ENCODE data around the gene RCSD1.

Gene RCSD1

DNA sequence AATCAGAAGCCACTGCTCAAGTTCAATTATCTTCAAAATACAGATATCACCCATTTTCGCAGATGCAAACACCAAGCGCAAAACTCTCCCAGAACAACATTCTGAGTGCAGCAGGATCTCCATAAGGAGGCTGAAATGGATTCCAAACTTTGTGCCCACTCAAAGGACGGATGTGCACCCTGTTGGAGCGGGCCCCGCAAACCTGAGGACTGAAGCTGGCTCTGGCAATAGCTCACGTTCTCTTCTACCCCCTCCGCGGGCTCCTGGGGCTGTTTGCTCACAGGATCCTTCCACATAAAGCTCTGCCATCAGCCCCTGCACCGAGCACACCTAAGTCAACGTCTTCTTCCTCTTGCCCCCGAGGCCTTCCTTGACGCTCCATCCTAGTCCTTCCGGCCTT, 11.7 kb upstream of the RCSD1 start:
- no peak for DNase-seq

DNA sequence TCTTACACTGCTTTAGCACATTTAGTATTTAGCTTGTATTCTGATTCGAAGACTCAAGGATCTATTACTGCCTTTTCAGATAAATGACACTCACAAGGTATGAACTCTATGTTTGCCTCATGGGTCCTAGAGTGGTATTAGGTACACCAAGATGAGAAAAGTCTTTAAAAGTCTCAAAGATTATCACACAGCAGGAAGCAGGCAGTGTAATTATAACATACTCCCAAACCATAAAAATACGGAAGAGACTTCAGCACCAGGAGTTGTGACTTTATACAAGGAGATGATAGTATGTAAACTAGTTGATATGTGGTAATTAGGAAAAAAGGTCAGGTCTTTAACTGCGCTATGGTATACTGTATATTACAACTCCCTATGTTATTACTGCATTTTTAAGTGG, 11.2 kb upstream of the RCSD1 start:
- no peak for DNase-seq

DNA sequence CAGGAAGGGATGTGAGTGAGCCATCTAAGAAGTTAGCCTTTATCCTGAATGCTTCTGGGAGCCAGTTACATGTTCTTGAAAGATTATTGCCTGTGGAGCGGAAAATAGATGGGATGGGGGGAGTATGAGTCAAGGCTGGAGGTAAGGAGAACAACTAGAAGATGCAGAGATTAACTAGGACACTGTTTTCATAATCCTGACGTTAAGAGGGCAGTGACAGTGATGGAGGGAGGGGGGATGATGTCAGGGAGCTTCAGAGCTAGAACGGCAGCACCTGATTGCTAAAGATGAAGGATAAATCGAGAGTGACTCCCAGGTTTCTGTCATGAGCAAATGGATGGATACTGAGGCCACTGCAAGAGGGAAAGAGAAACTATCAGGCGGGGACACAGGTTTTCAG, 10.0 kb upstream of the RCSD1 start:
- no peak for DNase-seq

DNA sequence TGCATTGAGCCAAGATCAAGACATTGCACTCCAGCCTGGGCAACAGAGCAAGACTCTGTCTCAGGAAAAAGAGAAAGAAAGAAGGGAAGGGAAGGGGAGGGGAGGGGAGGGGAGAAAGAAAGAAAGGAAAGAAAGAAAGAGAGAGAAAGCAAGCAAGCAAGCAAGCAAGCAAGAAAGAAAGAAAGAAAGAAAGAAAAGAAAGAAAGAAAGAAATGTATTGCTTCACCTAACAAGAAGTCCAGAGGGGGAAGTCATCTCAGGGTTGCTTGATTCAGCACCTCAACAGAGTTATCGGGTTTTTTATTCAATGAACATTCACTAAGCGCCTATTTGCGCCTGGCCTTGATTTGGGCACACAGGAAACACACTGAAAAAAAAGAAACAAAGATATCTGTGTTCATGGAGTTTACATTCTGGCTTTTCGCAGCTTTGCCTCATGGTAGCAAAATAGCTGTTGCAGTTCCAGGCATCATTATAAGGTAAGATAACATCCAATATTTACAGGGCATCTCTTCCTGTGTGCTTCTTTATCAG, 8.2 kb upstream of the RCSD1 start:
- DNase-seq, result no peak

DNA sequence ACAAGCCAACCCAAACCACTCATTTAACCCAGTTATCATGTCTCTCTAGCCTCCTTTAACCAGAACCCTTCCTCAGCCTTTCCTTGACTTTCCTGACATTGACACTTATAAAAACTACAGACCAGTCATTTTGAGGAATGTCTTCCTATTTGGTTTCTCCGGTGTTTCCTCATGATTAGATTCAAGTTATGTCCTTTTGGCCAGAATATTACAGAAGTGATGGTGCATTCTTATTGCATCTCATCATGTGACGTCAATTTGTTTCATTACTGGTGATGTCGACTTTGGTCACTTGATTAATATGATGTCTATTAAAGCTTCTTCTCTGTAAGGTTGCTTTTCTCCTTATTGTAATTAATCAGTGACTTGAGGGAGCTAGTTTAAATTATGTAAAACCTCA, 6.1 kb upstream of the RCSD1 start:
- no peak for DNase-seq

DNA sequence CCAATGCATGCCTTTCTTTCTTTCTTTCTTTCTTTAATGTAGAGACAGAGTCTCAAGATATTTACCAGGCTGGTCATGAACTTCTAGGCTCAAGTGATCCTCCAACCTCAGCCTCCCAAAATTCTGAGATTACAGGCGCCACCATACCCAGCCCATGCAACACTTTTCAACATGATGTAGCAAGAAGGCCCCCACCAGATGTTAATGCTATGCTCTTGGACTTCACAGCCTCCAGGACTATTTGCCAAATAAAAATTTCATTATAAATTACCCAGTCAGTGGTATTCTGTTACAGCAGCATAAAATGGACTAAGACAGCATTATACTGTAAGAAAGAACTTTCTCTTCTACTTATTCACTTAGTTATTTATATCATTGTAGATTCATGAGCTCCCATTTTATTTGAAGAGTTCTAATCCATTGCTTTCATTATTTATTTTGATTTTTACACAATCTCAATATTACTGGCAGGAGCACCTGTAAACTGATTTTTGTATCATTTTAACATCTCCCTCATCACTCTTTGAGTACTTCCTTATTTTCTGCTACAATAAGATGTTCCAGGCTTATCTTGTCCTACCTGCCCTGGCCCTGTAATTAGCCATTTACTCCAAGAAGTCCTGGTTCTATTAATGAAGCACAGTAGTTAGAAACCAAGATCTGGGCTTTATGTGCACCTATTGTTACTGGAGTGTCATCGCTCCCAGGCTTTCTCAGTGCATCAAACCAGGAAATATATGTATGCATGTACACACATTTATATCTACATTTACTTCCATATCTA, 4.8 kb upstream of the RCSD1 start:
- DNase-seq, result no peak

DNA sequence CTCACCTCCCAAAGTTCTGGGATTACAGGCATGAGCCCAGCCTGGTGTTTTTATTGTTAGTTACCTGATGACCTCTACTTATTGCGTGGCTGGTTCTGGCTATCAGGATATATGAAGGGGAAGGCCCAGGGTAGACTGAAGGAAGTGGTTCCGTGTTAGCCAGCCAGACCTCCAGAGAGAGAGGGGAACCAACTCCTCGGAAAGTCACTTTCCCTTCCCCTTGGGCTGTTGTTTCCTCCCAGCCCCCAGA, 2.5 kb upstream of the RCSD1 start:
- no peak for DNase-seq

DNA sequence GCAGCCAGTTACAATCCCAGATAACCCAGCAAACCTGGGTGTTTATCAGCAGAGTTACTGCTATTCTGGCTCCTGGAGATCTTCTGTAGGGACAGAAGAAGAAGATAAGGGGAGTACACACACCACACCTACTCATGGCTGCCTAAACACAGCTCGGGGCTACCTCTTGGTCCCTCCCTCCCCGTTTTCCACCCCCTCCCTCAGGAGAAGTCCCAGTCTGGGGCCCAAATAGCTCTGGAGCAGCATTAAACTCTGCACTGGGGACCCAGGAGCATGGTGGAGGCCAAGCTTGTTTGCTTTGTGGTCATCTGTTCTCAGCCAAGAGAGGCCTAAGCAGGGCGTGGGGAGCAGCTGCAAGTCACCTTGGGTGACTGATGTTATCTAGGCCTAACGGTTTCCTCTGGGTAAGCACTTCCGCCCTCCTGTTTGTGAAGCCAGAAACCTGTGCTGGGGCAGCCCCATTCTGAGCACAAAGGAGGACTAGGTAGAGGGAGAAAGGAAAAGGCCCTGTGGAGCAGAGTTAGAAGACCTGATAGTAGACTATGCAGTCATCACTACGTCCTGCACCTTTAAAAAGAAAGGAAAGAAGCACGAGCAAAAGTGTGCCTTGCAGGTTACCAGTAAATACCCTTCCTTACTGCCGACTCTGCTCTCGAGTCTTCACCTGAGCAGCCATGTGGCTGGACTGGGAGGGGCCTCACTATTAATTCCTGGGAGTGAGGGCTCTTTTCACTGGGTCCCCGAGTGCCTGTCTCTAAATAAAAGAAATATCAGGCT, 2.0 kb upstream of the RCSD1 start:
- DNase-seq, result no peak

DNA sequence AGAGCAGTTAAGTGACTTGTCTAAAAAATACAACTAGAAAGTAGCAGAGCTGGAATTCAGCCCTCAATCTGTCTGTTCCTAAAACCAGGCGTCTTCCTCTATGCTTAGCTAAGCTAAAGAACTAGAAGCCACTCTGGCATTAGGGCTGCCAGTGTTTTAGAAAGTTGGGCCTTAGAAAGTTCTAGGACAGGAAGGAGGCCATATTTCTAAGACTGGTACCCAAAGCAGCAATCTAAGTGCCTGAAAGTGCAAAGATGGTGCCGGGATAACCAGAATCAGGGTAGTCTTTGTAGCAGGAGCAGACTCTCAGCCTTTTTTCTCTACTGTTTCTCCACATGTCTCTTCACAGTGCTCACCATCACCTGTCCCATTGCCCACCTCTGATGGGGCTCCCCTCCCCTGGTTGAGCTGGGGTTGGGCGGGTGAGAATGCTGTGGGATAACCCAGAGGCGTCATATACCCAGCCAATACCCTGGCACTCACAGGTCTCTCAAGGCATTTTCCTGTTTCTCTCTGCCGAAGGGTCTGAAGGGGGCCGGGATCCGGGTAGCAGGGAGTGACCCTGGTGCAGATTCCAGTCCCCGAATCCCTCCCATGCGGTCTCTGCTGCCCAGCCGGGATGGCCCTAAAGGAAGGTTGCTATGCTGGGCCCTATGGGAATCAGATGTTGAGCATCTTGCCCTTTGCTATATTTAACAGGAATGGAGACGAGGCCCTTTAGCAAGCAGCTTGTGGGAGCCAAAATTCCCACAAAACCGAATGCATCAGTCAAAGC, 1.1 kb upstream of the RCSD1 start:
- DNase-seq, result no peak

DNA sequence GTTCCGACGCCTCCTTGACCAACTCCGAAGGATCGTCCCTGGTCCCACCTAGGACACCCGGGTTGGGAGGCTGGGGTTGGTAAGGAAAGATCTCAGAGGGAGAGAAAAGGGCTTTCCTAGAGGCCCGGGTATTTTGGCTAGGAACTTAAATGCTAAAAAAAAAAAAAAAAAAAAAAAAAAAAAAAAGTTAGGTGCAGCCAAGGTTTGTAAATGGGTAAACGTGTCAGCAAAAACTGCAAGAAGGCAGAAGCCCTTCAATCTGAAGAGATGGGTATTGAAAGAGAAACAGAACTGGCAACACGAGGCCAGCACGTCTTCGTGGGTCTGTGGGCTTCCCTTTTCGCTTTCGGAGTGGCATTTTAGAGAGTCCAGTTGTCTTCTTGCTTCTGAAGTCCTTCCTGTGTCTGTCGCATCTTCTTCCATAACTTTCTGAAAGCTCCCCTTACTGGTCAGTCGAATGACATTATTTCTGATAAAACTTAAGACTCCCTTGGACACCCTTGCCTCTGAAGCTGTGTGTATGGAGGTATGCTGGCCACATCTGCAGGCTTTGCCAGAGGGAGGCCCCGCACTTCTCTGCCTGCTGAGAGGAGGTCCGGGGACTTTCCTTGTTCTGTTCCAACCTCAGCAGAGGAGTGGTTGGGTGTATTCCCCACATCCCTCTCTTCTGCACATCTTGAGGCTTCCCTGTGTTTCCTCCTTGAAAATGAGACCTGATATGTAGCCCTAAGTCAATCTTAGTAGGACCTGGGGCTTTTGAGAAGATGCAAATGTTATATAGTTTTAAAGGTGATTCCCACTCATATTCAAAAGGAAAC, 745 bp downstream of the RCSD1 start:
- DNase-seq, result no peak

DNA sequence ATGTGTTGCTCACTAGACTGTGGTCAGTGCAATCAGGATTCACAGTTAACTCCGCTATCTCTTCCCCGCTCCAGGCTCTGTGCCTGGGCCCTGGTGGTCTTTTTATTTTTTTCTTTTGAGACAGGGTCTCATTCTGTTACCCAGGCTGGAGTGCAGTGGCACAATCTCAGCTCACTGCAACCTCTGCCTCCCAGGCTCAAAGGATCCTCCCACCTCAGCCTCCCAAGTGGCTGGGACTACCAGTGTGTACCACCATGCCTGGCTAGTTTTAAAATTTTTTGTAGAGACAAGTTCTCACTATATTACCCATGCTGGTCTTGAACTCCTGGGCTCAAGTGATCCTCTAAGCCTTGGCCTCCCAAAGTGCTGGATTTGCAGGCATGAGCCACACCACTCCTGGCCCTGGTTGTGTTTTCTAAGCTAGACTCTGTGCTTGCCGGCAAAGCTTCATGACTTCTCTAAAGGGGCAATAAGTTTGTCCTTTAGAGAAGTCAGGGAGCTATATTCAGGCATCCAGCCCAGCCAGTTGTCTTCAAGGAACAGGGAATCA, 1.4 kb downstream of the RCSD1 start:
- no peak for DNase-seq

DNA sequence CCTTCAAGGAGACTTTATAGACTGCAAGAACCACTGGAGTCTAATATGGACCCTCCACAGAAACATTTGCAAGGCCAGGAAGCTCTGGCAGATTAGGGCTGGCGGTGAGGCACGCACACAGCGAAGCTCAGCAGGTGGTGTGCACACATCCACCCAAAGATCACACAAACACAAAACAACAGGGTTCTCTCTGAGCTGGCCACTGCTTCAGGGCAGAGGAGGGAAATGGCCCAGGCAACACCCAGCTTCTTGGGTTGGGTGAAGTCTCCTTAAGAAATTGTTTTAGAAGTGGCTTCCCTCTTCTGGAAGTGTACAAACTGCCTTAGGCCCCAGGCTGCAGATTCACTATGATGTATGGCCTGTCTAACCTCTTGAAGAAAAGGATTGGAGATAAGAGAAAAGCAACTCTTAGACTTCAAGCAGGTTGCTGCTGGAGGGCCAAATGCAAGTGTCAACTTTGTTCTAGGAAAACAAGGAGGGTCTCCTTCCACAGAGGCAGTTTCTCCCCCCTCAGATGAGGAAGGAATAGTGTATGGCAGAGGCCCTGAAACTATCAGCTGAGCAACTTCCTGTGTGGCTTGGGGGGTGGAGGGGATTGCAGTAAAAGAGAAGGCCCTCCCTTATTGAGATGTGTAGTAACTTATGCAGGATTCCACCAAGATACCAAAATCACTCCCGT, 2.0 kb downstream of the RCSD1 start:
- DNase-seq, result no peak

DNA sequence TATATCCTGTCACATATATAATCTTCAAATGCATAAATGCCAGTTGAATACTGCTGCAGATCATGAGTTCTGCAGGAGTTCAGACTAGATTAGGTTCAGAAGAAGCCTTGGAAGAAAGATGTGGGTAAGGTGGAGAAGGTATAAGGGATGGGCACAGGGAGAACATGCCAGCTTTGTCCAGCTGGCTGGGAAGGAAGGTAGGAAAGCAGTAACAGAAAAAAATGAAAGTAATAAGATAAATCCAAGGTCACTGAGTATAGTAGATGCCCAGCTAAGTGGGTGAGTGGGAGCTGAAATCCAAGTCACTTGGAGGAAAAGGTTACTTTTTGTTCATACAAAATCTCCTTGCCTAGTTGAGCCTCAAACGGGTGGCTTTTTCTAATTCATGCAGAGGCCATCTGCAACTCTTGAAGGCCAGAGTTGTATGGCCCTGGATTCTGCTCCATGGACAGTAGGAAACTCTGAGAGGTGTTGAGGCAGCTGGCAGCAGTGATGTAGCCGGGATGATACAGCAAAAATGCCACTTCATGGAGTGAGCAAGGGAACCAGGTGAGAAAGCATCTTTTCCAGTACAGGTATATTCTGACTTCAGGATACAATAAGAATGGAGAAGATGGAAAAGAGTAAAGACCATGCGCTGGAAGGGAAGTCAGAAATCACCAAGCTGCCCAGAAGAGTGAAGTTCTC, 3.4 kb downstream of the RCSD1 start:
- DNase-seq, result no peak

DNA sequence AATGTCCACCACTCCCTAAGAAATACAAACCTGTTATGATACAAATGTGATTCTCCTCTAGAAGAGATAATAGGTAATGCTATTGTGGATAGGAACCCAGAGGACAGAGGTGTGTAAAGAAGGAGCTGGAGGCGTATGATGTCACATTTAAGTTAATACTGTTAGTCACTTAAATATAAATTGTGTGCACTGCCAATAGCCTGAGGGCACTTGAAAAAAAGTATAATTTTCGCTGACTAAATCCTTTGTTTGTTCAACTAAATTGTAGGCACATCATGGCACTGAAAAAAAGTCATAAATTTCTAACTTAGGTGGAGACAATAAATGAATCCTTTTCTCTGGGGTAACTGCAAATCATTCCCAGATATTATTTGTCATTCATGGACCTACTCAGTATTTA, 4.4 kb downstream of the RCSD1 start:
- no peak for DNase-seq

DNA sequence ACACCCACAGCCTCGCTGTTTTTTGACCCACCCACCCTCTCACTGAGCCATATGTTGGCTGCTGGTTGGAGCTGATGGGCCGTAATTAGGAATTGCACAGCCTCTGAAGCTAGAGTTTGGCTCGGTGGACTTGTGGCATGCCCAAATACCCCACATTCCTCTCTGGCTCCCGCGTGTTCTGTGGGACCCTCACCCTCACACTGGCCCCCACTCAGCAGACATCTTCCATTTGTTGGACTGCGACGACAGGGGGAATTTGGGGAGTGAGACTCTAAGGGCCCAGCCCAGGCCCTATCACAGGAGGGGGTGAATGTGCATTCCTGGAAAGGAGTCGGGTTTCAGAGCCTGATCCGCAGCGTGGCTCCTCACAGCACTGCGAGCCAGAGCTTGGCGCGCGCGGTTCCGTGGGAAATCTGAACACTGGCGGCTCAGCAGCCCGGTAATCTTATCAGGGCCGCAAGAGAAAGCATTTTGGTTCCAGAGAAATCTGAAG, 5.2 kb downstream of the RCSD1 start:
- peak; percentile 21 for DNase-seq

DNA sequence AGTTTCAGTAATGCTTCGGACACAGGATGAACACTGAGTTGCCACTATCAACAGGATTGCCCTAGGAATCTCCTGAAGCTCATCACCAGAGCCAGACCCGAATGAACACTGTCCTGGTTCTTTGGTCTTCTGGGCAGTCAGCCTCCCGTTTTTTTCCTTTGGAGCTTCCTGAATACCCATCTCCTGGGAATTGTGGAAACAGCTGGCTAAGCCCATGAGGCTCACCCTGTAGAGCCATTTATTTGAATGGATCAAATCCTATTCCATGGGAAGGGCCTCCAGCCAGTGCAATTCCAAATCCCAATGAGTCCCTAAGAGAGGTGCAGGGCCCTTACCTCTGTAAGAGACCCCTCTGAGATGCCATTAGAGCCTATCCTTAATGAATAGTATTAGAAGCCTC, 5.9 kb downstream of the RCSD1 start:
- no peak for DNase-seq

DNA sequence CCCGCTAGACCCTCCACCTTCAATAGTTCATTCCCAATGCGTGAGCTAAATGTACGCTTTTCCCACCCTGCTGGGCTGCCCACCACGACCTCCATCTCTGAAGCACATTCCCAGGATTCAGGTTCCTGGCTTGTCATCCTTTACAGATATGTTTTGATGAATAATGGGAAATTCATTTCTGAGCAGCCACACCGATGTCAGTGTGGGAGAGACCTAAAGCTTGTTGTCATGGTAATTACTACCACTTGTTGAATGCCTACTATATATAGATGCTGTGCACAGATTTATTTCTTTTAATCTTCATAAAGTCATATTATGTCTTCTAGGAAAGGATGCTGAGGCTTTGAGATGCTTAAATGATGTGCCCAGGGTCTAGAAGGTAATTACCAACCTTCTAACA, 8.0 kb downstream of the RCSD1 start:
- DNase-seq, result no peak

DNA sequence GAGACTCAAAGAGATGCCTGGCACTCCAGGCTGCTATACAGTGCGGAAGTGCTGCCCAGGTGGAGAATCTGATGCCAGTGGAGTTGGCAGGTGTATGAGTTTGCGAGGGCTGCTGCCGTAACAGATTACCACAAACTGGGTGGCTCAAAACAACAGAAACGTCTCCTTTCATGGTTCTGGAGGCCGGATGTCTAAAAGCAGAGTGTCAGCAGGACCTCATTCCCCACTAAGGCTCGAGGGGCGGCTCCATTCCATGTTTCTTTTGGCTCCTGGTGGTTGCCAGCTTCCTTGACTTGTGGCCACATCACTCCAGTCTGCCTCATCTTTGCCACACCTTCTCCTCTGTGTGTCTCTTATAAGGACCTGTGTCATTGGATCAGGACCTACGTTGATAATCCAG, 10.0 kb downstream of the RCSD1 start:
- no peak for DNase-seq

DNA sequence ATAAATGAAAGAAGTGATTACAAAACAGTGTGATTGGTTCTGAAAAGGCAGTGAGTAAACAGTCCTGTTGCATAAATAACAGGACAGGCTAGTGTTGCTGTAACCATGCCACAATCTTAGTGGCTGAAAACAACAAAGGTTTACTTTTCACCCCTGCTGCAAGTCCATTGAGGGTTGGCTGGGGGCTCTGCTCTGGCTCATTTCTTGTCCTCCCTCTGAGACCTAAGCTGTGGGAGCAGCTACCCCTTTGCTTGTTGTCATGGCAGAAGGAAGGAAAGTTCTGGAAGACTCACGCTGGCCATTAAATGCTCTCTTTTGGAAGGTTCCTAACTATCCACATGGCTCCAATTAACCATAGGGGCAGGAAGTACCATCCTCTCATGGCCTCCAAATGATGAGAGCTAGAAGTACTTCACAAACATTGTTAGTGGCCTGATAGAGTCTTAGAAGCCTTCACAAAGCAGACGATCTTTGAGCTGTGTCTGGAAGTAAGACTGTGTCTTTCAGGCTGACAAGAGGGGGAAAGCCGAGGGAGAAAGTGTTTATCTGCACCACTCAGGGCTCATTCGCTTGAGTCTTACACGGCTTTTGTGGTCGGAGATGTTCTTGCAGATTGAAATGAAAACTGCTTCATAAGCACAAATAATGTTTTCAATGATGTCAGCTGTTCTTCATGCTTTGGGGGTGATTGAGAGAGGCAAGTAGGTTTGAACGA, 11.9 kb downstream of the RCSD1 start:
- DNase-seq, result no peak

DNA sequence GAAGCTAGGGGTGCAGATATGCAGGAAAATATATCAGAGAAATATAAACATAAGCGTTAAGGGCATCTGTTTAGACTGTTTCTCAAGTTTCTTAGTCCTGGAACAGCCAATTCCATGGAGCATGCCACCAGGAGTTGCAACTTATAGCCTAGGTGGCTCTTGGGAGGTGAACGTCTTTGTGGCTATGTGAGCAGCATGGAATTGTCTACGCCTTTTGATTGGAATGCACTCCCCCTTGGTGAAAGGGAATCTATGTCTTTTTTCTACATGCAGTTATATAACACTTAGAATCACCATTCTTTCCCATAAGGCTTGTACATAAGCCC, 12.4 kb downstream of the RCSD1 start:
- no peak for DNase-seq

DNA sequence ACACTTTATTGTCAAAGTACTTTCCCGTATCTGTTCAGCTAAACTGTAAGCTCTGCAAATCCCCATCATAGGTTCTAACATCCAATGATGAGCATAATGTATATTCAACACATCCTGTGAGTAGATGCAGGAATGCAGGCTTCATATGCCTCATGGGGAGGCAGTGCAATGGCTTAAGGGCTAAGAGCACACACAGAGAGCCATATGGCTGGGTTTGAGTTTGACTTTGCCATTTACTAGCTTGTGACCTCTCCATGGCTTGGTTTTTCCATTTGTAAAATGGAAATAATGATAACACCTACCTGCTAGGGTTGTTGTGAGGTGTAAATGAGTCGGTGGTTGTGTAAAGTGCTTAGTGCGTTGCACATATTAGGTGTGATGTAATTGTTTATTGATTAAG, 13.4 kb downstream of the RCSD1 start:
- no peak for DNase-seq

Data from fibroblast of upper back skin (primary cell).